ENCODE results near the gene FTCD.
"Not testable (repeated sequence)": the region's sequence is repeated elsewhere in the genome, so short reads cannot be mapped to it uniquely, and the experiment has no call there.

Gene FTCD

DNA sequence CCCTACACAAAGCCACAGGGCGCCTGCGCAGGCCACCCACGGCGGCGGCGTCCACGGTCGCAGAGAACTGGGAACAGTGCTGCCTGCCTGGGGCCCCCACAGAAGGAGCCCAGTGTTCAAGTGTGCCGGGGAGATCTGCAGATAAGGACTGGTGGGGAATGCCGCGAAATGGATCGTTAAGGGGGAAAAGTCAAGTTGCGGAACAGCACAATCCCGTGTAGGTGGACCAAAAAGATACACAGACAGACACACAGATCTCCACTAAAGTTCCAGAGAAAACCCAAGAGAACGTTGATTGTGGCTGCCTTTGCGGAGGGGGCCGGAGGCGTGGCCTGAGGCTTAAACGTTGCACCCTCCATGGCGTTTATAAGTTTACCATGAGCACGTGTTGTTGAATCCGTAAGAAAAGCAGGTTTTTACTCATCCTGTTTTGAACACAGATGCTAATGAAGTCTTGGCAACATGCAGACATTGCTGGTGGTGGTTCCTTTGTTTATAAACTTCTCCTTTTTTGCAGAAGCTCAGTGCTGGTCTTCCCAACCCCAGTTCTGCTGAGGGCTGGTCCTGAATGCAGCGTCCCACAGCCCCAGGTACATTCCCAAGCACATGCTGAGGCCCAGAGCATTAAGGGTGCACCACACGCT lies 24.8 kb upstream of the FTCD start:
- Histone ChIP-seq H3K9me3 (ENCODE audit: control insufficient read depth in 2 of 2, low read length in 2 of 2) (no peaks in the 10 kb centered on the region), H3K27me3 (ENCODE audit: control insufficient read depth in 1 of 2, insufficient read depth in 2 of 2, low read length in 2 of 2) (no peaks in the 10 kb centered on the region), H3K4me1 (ENCODE audit: control insufficient read depth, insufficient read depth, low read length) (peaks cover 6% of the 10 kb centered on the region), H3K9ac (ENCODE audit: low read length in 2 of 2) (no peak overlapping the region), H3K27ac (ENCODE audit: low read length) (no peak overlapping the region), H3K4me3 (ENCODE audit: low read length in 2 of 2) (no peak overlapping the region), H3K36me3 (ENCODE audit: control insufficient read depth in 2 of 2, insufficient read depth in 2 of 2, low read length in 2 of 2) (no peaks in the 10 kb centered on the region)

GRCh38 chr21:46179708-46180078 lies 24.3 kb upstream of the FTCD start:
- no peaks in the 10 kb centered on the region for H3K27me3 ChIP-seq (ENCODE audit: control insufficient read depth in 1 of 2, insufficient read depth in 2 of 2, low read length in 2 of 2)
- no peak overlapping the region for H3K4me3 ChIP-seq (ENCODE audit: low read length in 2 of 2)
- peaks cover 3% of the 10 kb centered on the region for H3K4me1 ChIP-seq (ENCODE audit: control insufficient read depth, insufficient read depth, low read length)
- no peaks in the 10 kb centered on the region for H3K9me3 ChIP-seq (ENCODE audit: control insufficient read depth in 2 of 2, low read length in 2 of 2)
- no peak overlapping the region for H3K9ac ChIP-seq (ENCODE audit: low read length in 2 of 2)
- no peak overlapping the region for H3K27ac ChIP-seq (ENCODE audit: low read length)
- H3K36me3 ChIP-seq (ENCODE audit: control insufficient read depth in 2 of 2, insufficient read depth in 2 of 2, low read length in 2 of 2): no peaks in the 10 kb centered on the region

- no peak overlapping the region for H3K4me3 ChIP-seq (ENCODE audit: low read length in 2 of 2)
- peaks cover 1% of the 10 kb centered on the region for H3K4me1 ChIP-seq (ENCODE audit: control insufficient read depth, insufficient read depth, low read length)
- H3K36me3 ChIP-seq (ENCODE audit: control insufficient read depth in 2 of 2, insufficient read depth in 2 of 2, low read length in 2 of 2): no peaks in the 10 kb centered on the region
- H3K27me3 ChIP-seq (ENCODE audit: control insufficient read depth in 1 of 2, insufficient read depth in 2 of 2, low read length in 2 of 2): no peaks in the 10 kb centered on the region
- H3K27ac ChIP-seq (ENCODE audit: low read length): no peak overlapping the region
- no peaks in the 10 kb centered on the region for H3K9me3 ChIP-seq (ENCODE audit: control insufficient read depth in 2 of 2, low read length in 2 of 2)
- no peak overlapping the region for H3K9ac ChIP-seq (ENCODE audit: low read length in 2 of 2)
Observed at GRCh38 chr21:46178961-46179360, 23.6 kb upstream of the FTCD start.

- H3K27me3 ChIP-seq (ENCODE audit: control insufficient read depth in 1 of 2, insufficient read depth in 2 of 2, low read length in 2 of 2); H3K4me3 ChIP-seq (ENCODE audit: low read length in 2 of 2); H3K9ac ChIP-seq (ENCODE audit: low read length in 2 of 2); H3K4me1 ChIP-seq (ENCODE audit: control insufficient read depth, insufficient read depth, low read length); H3K27ac ChIP-seq (ENCODE audit: low read length); H3K9me3 ChIP-seq (ENCODE audit: control insufficient read depth in 2 of 2, low read length in 2 of 2); H3K36me3 ChIP-seq (ENCODE audit: control insufficient read depth in 2 of 2, insufficient read depth in 2 of 2, low read length in 2 of 2): not testable (repeated sequence)
Observed at GRCh38 chr21:46176443-46177129, 21.2 kb upstream of the FTCD start.

DNA sequence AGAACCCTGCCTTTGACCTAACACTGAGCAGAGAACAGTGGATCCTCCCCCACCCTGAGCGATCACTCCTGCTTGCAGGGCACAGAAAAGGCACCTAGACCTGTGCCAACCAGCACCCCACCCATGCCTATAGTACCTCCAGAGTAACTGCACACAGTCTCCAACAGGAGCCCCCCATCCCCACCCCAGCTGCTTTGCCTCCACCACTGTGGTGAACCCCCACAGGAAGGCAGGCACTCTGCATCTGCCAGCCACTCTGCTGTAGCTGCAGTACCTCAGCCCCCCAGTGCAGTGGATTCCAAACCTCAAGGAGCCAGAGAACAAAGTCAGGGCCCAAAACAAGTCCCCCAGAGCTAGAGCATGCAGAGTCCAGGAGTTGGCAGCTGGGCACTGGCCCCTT lies 18.2 kb upstream of the FTCD start:
- Histone ChIP-seq H3K27ac (ENCODE audit: low read length) (no peak overlapping the region), H3K27me3 (ENCODE audit: control insufficient read depth in 1 of 2, insufficient read depth in 2 of 2, low read length in 2 of 2) (no peaks in the 10 kb centered on the region), H3K36me3 (ENCODE audit: control insufficient read depth in 2 of 2, insufficient read depth in 2 of 2, low read length in 2 of 2) (no peaks in the 10 kb centered on the region)

DNA sequence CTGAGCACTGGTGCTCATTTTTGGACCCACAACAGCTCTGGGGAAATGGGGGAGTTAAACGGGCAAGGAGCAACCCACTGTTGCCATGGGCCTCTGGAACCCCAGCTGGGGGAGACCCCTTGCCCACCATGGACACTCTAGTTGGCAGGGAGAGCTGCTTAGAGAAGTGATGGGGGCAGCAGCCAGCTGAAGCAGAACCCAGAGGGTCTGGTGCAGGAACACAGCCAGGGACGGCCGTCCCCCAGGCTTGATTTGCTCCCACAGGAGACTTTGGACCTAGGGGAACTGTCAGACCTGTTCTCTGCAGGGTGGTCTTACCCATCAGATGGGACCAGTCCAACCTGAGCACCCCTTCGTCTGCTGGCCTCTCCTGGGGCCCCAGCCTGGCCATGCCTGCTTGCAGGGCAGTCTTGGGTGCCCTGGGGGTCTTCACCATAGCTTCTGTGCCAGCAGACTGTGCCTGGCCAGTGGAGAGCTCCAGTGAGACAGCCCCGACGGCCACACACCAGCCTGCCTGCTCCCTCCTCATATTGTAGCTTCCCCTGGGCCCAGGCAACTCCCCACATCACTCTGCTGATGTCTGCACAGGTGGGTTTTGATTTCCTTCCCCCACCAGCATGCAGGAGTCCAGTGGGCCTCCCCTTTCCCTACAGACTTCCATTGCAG lies 17.6 kb upstream of the FTCD start:
- H3K4me1 ChIP-seq (ENCODE audit: control insufficient read depth, insufficient read depth, low read length): no peaks in the 10 kb centered on the region
- no peaks in the 10 kb centered on the region for H3K36me3 ChIP-seq (ENCODE audit: control insufficient read depth in 2 of 2, insufficient read depth in 2 of 2, low read length in 2 of 2)
- no peak overlapping the region for H3K9ac ChIP-seq (ENCODE audit: low read length in 2 of 2)
- H3K9me3 ChIP-seq (ENCODE audit: control insufficient read depth in 2 of 2, low read length in 2 of 2): no peaks in the 10 kb centered on the region
- no peak overlapping the region for H3K27ac ChIP-seq (ENCODE audit: low read length)
- no peaks in the 10 kb centered on the region for H3K27me3 ChIP-seq (ENCODE audit: control insufficient read depth in 1 of 2, insufficient read depth in 2 of 2, low read length in 2 of 2)
- no peak overlapping the region for H3K4me3 ChIP-seq (ENCODE audit: low read length in 2 of 2)

More for the DNA sequence above, 18.2 kb upstream of the FTCD start:
- no peak overlapping the region for H3K4me3 ChIP-seq (ENCODE audit: low read length in 2 of 2)
- no peaks in the 10 kb centered on the region for H3K9me3 ChIP-seq (ENCODE audit: control insufficient read depth in 2 of 2, low read length in 2 of 2)
- H3K4me1 ChIP-seq (ENCODE audit: control insufficient read depth, insufficient read depth, low read length): no peaks in the 10 kb centered on the region
- no peak overlapping the region for H3K9ac ChIP-seq (ENCODE audit: low read length in 2 of 2)

DNA sequence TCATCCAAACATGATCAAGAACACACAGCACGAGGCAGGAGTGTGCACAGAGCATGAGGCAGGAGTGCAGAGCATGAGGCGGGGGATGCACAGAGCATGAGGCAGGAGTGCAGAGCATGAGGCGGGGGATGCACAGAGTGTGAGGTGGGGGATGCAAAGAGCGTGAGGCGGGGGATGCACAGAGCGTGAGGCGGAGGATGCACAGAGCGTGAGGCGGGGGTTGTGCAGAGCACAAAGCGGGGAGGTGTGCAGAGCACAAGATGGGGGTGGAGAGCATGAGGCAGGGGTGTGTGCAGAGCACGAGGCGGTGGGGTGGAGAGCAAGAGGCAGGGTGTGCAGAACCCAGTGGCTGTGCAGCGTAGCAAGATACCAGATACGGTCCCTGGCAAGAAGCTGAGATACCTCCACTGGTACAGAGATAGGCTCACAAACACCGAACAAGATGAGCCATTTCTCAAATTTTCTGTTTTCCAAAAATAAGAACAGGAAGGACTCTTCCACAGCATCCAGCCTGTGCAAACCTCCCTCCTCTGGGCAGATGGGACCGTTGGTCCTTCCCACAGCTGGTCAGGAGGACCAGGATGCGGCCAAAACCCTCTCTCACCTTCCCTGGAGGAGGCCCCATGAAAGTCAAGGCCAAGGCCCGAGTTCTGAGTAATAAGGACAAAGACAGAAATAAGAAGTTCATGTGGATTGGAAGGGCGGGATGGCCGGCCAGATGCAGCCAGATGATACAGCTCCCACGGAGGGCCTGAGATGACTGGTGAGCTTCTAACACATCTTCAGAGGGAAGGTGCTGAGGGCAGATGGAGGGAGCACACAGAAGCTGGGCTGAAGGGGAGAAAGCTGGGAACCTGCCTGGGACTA lies 16.9 kb upstream of the FTCD start:
- Histone ChIP-seq H3K27me3 (ENCODE audit: control insufficient read depth in 1 of 2, insufficient read depth in 2 of 2, low read length in 2 of 2) (no peaks in the 10 kb centered on the region), H3K27ac (ENCODE audit: low read length) (no peak overlapping the region), H3K9me3 (ENCODE audit: control insufficient read depth in 2 of 2, low read length in 2 of 2) (no peaks in the 10 kb centered on the region), H3K36me3 (ENCODE audit: control insufficient read depth in 2 of 2, insufficient read depth in 2 of 2, low read length in 2 of 2) (no peaks in the 10 kb centered on the region), H3K4me1 (ENCODE audit: control insufficient read depth, insufficient read depth, low read length) (no peaks in the 10 kb centered on the region), H3K9ac (ENCODE audit: low read length in 2 of 2) (no peak overlapping the region), H3K4me3 (ENCODE audit: low read length in 2 of 2) (no peak overlapping the region)

GRCh38 chr21:46171585-46171984 lies 16.2 kb upstream of the FTCD start:
- H3K27ac ChIP-seq (ENCODE audit: low read length): no peak overlapping the region
- H3K36me3 ChIP-seq (ENCODE audit: control insufficient read depth in 2 of 2, insufficient read depth in 2 of 2, low read length in 2 of 2): no peaks in the 10 kb centered on the region
- no peaks in the 10 kb centered on the region for H3K27me3 ChIP-seq (ENCODE audit: control insufficient read depth in 1 of 2, insufficient read depth in 2 of 2, low read length in 2 of 2)
- no peak overlapping the region for H3K9ac ChIP-seq (ENCODE audit: low read length in 2 of 2)
- H3K9me3 ChIP-seq (ENCODE audit: control insufficient read depth in 2 of 2, low read length in 2 of 2): no peaks in the 10 kb centered on the region
- no peak overlapping the region for H3K4me3 ChIP-seq (ENCODE audit: low read length in 2 of 2)
- H3K4me1 ChIP-seq (ENCODE audit: control insufficient read depth, insufficient read depth, low read length): no peaks in the 10 kb centered on the region

DNA sequence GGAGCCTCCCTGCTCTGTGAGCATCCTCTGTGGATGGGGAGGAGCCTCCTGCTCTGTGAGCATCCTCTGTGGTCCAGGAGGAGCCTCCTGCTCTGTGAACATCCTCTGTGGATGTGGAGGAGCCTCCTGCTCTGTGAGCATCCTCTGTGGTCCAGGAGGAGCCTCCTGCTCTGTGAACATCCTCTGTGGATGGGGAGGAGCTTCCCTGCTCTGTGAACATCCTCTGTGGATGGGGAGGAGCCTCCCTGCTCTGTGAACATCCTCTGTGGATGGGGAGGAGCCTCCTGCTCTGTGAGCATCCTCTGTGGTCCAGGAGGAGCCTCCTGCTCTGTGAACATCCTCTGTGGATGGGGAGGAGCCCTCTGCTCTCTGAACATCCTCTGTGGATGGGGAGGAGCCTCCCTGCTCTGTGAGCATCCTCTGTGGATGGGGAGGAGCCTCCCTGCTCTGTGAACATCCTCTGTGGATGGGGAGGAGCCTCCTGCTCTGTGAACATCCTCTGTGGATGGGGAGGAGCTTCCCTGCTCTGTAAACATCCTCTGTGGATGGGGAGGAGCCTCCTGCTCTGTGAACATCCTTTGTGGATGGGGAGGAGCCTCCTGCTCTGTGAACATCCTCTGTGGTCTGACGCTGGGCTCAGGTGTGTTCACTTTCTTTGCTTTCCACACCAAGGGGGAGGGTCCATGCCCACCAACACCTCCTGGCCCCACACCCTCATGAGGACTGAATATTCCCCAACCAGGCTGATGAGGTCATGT lies 15.2 kb upstream of the FTCD start:
- H3K27me3 ChIP-seq (ENCODE audit: control insufficient read depth in 1 of 2, insufficient read depth in 2 of 2, low read length in 2 of 2); H3K36me3 ChIP-seq (ENCODE audit: control insufficient read depth in 2 of 2, insufficient read depth in 2 of 2, low read length in 2 of 2); H3K9me3 ChIP-seq (ENCODE audit: control insufficient read depth in 2 of 2, low read length in 2 of 2); H3K4me3 ChIP-seq (ENCODE audit: low read length in 2 of 2); H3K27ac ChIP-seq (ENCODE audit: low read length); H3K4me1 ChIP-seq (ENCODE audit: control insufficient read depth, insufficient read depth, low read length); H3K9ac ChIP-seq (ENCODE audit: low read length in 2 of 2): not testable (repeated sequence)

- Histone ChIP-seq H3K36me3 (ENCODE audit: control insufficient read depth in 2 of 2, insufficient read depth in 2 of 2, low read length in 2 of 2) (no peaks in the 10 kb centered on the region), H3K4me1 (ENCODE audit: control insufficient read depth, insufficient read depth, low read length) (no peaks in the 10 kb centered on the region), H3K27me3 (ENCODE audit: control insufficient read depth in 1 of 2, insufficient read depth in 2 of 2, low read length in 2 of 2) (no peaks in the 10 kb centered on the region), H3K9ac (ENCODE audit: low read length in 2 of 2) (no peak overlapping the region), H3K9me3 (ENCODE audit: control insufficient read depth in 2 of 2, low read length in 2 of 2) (no peaks in the 10 kb centered on the region), H3K4me3 (ENCODE audit: low read length in 2 of 2) (no peak overlapping the region), H3K27ac (ENCODE audit: low read length) (no peak overlapping the region)
Observed at GRCh38 chr21:46168659-46169386, 13.4 kb upstream of the FTCD start.
